Fibroblast of lung (primary cell): Measurements from ENCODE around the gene MTHFD2. TPM values are rescaled to one million over a fixed set of nuclear protein-coding genes. Genes with fewer than 3 reads are reported as not detected.

Source experiments
- DNase-seq, 2 donors: peaks; one replicate each; pipeline versions ENCODE4 v3.0.0 to v3.0.0-alpha.2; 2010; ENCODE audit warnings: low read depth in 2 of 2
- H2AFZ ChIP-seq: 2 replicates; pipeline ENCODE4 v1.5.1; 2012; ENCODE audit warnings: low read length, control low read depth, inconsistent platforms
- H3K27ac ChIP-seq: 2 replicates; pipeline ENCODE4 v1.5.1; 2011; ENCODE audit warnings: low read length, control low read depth; ENCODE audit not compliant: insufficient read depth
- H3K27me3 ChIP-seq: 2 replicates; pipeline ENCODE4 v1.5.1; 2011; ENCODE audit warnings: mild to moderate bottlenecking, low read length; ENCODE audit not compliant: control insufficient read depth, insufficient read depth
- H3K36me3 ChIP-seq: 2 replicates; pipeline ENCODE4 v1.5.1; 2011; ENCODE audit warnings: low read length; ENCODE audit not compliant: control insufficient read depth, insufficient read depth
- H3K4me1 ChIP-seq: 2 replicates; pipeline ENCODE4 v1.5.1; 2011; ENCODE audit warnings: low read length; ENCODE audit not compliant: control insufficient read depth, insufficient read depth; ENCODE audit errors: extremely low read depth
- H3K4me2 ChIP-seq: 2 replicates; pipeline ENCODE4 v1.5.1; 2011; ENCODE audit warnings: low read length, control low read depth; ENCODE audit not compliant: insufficient read depth; ENCODE audit errors: extremely low read depth
- H3K4me3 ChIP-seq, 4 experiments: fragments of 200-600 bp in 1 of 4; sonication (generic) in 1 of 4; replicated peaks in 1 of 4; 2 replicates each; pipeline ENCODE4 v1.5.1; 2011 to 2016; ENCODE audit warnings: low read length in 4 of 4, low read depth in 3 of 4, mild to moderate bottlenecking in 3 of 4, control low read depth in 2 of 4, inconsistent platforms in 1 of 4, mixed read lengths in 1 of 4; ENCODE audit not compliant: insufficient read depth in 1 of 4; ENCODE audit errors: control extremely low read depth in 1 of 4
- H3K79me2 ChIP-seq: 2 replicates; pipeline ENCODE4 v1.5.1; 2012; ENCODE audit warnings: mild to moderate bottlenecking, low read length, inconsistent platforms; ENCODE audit not compliant: control insufficient read depth, insufficient read depth
- H3K9ac ChIP-seq: 2 replicates; pipeline ENCODE4 v1.5.1; 2011; ENCODE audit warnings: mild to moderate bottlenecking, low read length, control low read depth; ENCODE audit not compliant: insufficient read depth
- H3K9me3 ChIP-seq: 2 replicates; pipeline ENCODE4 v1.5.1; 2012; ENCODE audit warnings: low read depth, low read length; ENCODE audit not compliant: control insufficient read depth, insufficient read depth
- H4K20me1 ChIP-seq: 2 replicates; pipeline ENCODE4 v1.5.1; 2011; ENCODE audit warnings: low read length; ENCODE audit not compliant: control insufficient read depth, insufficient read depth; ENCODE audit errors: extremely low read depth
- EZH2 ChIP-seq: IDR thresholded peaks from 2 replicates; pipeline ENCODE4 v1.5.1; 2012; ENCODE audit warnings: low read length, control low read depth, mild to moderate bottlenecking; ENCODE audit errors: missing control alignments
- polyA plus RNA-seq, 2 donors: library from polyadenylated mRNA; depleted of rRNA in 1 of 2; stranded (reverse) in 1 of 2; unstranded in 1 of 2; fragments of >200 nt; gene quantifications; 2 replicates each; pipeline ENCODE4 v1.2.1, GENCODE V29; 2011 to 2012; ENCODE audit warnings: missing spikeins in 1 of 2
- total RNA-seq: library from RNA; depleted of rRNA; stranded (reverse); fragments of >200 nt; gene quantifications from 2 replicates; pipeline ENCODE4 v1.2.1, GENCODE V29; 2014
- TF ChIP-seq, protein P1 (sequence below), 2 donors: IDR thresholded peaks in 1 of 2; conservative IDR thresholded peaks in 1 of 2; 1 replicate in 1 of 2; 2 replicates in 1 of 2; pipeline ENCODE4 v1.5.1; 2011 to 2012; ENCODE audit warnings: low read length in 2 of 2, control low read depth in 1 of 2, inconsistent platforms in 1 of 2, low read depth in 1 of 2, mild to moderate bottlenecking in 1 of 2

The MTHFD2 gene
- total and polyA plus RNA-seq, 2 donors (not counting 1 experiment from before 2014, with no cell fraction given), result 95.4 to 334 TPM

DNA sequence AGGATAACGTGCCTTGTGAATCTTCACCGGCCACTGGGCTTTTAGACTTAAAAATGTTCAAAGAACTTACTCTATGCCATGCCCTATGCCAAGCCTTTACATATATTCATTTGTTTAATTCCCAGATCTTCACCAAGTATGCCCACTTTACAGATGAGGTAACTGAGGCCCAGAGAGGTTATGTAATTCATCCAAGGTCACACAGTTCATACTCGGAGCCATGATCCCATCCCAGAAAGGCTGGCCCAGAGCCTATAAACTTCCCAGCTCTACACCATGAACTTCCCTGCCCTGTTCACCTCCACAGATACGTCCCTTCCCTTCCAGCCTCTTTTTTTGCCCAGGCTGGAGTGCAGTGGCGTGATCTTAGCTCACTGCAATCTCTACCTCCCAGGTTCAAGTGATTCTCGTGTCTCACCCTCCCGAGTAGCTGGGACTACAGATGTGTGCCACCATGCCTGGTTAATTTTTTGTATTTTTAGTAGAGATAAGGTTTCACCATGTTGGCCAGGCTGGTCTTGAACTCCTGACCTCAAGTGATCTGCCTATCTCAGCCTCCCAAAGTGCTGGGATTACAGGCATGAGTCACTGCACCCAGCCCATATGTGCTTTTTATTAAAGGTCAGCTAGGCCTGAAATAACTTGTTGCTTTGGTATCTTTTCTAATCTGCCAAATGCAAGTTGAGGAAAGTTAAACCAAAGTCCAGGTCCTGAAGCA is 44.1 kb downstream of the MTHFD2 start:
- H2AFZ ChIP-seq, result no peak overlapping the region

GRCh38 chr2:74244286-74244685 is 45.9 kb downstream of the MTHFD2 start:
- H3K27ac ChIP-seq, result no peak overlapping the region
- no peak overlapping the region for H2AFZ ChIP-seq
- H3K4me2 ChIP-seq, result no peak overlapping the region
- no peaks in the 10 kb centered on the region for H3K9me3 ChIP-seq
- no peaks in the 10 kb centered on the region for H3K4me1 ChIP-seq
- TF ChIP-seq EZH2, result no peak
- TF ChIP-seq, protein P1, sequence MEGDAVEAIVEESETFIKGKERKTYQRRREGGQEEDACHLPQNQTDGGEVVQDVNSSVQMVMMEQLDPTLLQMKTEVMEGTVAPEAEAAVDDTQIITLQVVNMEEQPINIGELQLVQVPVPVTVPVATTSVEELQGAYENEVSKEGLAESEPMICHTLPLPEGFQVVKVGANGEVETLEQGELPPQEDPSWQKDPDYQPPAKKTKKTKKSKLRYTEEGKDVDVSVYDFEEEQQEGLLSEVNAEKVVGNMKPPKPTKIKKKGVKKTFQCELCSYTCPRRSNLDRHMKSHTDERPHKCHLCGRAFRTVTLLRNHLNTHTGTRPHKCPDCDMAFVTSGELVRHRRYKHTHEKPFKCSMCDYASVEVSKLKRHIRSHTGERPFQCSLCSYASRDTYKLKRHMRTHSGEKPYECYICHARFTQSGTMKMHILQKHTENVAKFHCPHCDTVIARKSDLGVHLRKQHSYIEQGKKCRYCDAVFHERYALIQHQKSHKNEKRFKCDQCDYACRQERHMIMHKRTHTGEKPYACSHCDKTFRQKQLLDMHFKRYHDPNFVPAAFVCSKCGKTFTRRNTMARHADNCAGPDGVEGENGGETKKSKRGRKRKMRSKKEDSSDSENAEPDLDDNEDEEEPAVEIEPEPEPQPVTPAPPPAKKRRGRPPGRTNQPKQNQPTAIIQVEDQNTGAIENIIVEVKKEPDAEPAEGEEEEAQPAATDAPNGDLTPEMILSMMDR (conservative IDR thresholded peaks at IDR 0.05 in 1 of 2, IDR thresholded peaks at IDR 0.05 in 1 of 2; ENCODE audit: low read depth in 1 of 2, low read length in 2 of 2), result no peak
- H3K36me3 ChIP-seq, result no peaks in the 10 kb centered on the region
- no peaks in the 10 kb centered on the region for H4K20me1 ChIP-seq
- no peaks in the 10 kb centered on the region for H3K79me2 ChIP-seq
- no peak overlapping the region for H3K4me3 ChIP-seq
- DNase-seq, result no peak
- H3K27me3 ChIP-seq, result no peaks in the 10 kb centered on the region
- no peak overlapping the region for H3K9ac ChIP-seq

More for the DNA sequence above, 44.1 kb downstream of the MTHFD2 start:
- no peaks in the 10 kb centered on the region for H3K36me3 ChIP-seq
- no peaks in the 10 kb centered on the region for H3K79me2 ChIP-seq
- no peaks in the 10 kb centered on the region for H3K9me3 ChIP-seq
- DNase-seq, result no peak
- H3K27ac ChIP-seq, result no peak overlapping the region
- H3K4me1 ChIP-seq, result no peaks in the 10 kb centered on the region
- H4K20me1 ChIP-seq, result no peaks in the 10 kb centered on the region
- no peak for TF ChIP-seq EZH2
- H3K4me3 ChIP-seq, result no peak overlapping the region
- H3K4me2 ChIP-seq, result no peak overlapping the region
- H3K27me3 ChIP-seq, result no peaks in the 10 kb centered on the region
- no peak overlapping the region for H3K9ac ChIP-seq

DNA sequence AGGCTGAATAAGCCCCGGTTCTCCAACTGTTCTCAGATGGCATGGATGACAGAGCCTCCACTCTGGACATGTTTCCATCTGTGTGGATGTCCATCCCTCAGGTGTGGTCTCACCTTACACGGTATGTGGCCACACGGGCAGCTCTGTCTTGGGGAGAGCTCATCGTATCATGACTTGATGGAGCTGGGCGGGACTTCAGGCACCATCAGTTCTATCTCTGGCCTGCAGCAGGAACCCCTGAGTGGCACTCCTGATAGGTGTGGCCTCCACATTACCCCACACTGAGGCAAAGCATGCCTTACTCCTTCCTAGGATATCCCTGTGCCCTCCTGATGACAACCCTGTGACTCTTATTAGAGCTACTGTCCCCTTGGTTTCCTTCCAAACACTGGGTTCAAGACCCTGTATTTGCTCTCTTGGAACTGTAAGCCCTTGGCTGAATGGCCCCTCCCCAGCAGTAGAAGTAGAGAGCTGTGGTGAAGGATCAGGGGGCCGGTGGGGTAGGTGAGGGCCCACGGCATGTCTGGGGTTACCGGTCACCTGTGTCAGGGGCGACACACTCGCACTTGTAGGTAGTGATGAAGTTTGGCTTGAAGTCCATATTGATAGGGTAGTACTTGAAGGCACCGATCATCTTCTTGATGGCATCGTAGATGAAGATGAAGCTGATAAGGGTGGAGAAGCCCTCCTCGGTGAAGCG is 48.2 kb downstream of the MTHFD2 start:
- Histone ChIP-seq H3K4me3 (no peak overlapping the region), H3K27ac (no peak overlapping the region), H3K27me3 (peaks cover 2% of the 10 kb centered on the region), H3K36me3 (no peaks in the 10 kb centered on the region), H3K9ac (no peak overlapping the region), H3K9me3 (no peaks in the 10 kb centered on the region), H2AFZ (no peak overlapping the region), H4K20me1 (no peaks in the 10 kb centered on the region), H3K79me2 (no peaks in the 10 kb centered on the region), H3K4me1 (no peaks in the 10 kb centered on the region), H3K4me2 (no peak overlapping the region)
- no peak for DNase-seq
- TF ChIP-seq, protein P1 (conservative IDR thresholded peaks at IDR 0.05 in 1 of 2, IDR thresholded peaks at IDR 0.05 in 1 of 2; ENCODE audit: low read depth in 1 of 2, low read length in 2 of 2), result no peak
- no peak for TF ChIP-seq EZH2
